GM12872 (cell line): ENCODE measurements around the gene SERAC1.

ENCODE experiments used
- TF ChIP-seq, protein P1 (sequence below): IDR thresholded peaks from 3 replicates; pipeline ENCODE4 v1.5.1; 2011; ENCODE audit warnings: low read depth, mild to moderate bottlenecking, low read length, moderate library complexity; ENCODE audit not compliant: insufficient read depth

Gene SERAC1

GRCh38 chr6:158194487-158195280, 26.6 kb upstream of the SERAC1 start:
- TF ChIP-seq, protein P1, sequence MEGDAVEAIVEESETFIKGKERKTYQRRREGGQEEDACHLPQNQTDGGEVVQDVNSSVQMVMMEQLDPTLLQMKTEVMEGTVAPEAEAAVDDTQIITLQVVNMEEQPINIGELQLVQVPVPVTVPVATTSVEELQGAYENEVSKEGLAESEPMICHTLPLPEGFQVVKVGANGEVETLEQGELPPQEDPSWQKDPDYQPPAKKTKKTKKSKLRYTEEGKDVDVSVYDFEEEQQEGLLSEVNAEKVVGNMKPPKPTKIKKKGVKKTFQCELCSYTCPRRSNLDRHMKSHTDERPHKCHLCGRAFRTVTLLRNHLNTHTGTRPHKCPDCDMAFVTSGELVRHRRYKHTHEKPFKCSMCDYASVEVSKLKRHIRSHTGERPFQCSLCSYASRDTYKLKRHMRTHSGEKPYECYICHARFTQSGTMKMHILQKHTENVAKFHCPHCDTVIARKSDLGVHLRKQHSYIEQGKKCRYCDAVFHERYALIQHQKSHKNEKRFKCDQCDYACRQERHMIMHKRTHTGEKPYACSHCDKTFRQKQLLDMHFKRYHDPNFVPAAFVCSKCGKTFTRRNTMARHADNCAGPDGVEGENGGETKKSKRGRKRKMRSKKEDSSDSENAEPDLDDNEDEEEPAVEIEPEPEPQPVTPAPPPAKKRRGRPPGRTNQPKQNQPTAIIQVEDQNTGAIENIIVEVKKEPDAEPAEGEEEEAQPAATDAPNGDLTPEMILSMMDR = no peak

DNA sequence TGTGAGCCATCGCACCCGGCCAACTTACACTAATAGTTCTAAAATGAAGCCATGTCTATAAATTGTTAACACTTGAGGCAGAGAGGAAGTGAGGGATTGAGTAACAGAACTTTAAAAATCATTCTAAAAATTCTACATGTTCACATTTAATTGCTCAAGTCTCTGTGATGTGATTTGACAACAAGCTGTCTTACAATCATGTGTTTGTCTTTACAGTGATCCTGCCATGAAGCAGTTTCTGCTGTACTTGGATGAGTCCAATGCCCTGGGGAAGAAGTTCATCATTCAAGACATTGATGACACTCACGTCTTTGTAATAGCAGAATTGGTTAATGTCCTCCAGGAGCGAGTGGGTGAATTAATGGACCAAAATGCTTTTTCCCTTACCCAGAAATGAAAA, 23.7 kb upstream of the SERAC1 start:
- TF ChIP-seq, protein P1 = no peak

- TF ChIP-seq, protein P1 = no peak
Measured at GRCh38 chr6:158191032-158191431, 23.0 kb upstream of the SERAC1 start.

- TF ChIP-seq, protein P1 = no peak
Measured at GRCh38 chr6:158188591-158188990, 20.5 kb upstream of the SERAC1 start.

- TF ChIP-seq, protein P1 = no peak
Measured at GRCh38 chr6:158185729-158186456, 17.8 kb upstream of the SERAC1 start.

DNA sequence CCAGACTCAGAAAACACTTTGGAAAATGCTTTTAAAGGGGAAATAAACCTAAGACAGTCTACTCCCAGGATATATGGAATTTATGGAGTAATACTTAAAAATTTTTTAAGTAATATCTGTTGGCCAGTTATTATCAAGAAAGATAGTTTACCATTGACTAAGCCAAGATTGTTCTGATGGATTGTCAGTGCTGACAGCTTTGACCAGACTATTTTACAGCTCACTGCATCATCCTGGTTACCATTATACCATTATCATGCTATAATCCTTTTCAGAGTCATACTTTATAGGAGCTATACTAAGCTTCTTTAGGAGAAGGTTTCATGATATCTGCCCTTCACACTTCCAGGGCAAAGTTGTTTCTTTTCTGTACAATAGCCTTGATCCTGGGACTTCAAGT, 16.5 kb upstream of the SERAC1 start:
- TF ChIP-seq, protein P1 = no peak

DNA sequence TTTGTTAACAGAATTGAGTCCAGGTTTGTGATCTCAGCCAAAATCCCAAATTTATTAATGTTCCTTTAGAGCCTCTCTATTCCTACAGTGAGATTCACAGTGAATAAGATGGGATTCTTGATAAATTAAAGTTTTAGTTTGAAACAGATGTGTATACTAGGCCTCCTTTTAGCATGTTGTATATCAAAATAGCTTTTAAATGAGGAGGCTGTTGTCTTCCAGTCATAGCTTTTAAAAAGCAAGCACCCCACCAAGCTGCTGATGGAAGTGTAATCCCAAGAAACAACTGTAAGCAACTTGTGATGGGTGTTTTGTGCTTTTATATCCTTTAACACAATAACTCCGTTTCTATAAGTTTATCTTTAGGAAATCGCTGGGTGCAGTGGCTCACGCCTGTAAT, 7.0 kb upstream of the SERAC1 start:
- TF ChIP-seq, protein P1 = no peak
